Right cardiac atrium (tissue), 5 donors: ENCODE results near the gene WBP2. TPM values are rescaled to one million over a fixed set of nuclear protein-coding genes. Genes with fewer than 3 reads are reported as not detected.

ENCODE experiments used
- ATAC-seq, 2 donors: fragments of 200-7000 bp; cut with Tn5 transposase; one replicate each; pipeline versions ENCODE4 v1.8.0 to v1.9.1; 2020; ENCODE audit warnings: moderate library complexity in 2 of 2, mild to moderate bottlenecking in 1 of 2
- DNase-seq, 3 donors: peaks; one replicate each; pipeline ENCODE4 v3.0.0-alpha.2; 2020
- H3K27ac ChIP-seq: one replicate; pipeline ENCODE4 v1.5.1; 2013; ENCODE audit warnings: mild to moderate bottlenecking, low read length, control low read depth, moderate library complexity
- H3K27me3 ChIP-seq: one replicate; pipeline ENCODE4 v1.6.1; 2013; ENCODE audit not compliant: control insufficient read depth, insufficient read depth
- H3K4me1 ChIP-seq: one replicate; pipeline ENCODE4 v1.6.1; 2013; ENCODE audit warnings: low read length; ENCODE audit not compliant: control insufficient read depth, insufficient read depth
- H3K4me3 ChIP-seq: one replicate; pipeline ENCODE4 v1.5.1; 2013; ENCODE audit warnings: low read length, control low read depth
- H3K9me3 ChIP-seq: one replicate; pipeline ENCODE4 v1.6.1; 2013; ENCODE audit warnings: low read length; ENCODE audit not compliant: control insufficient read depth
- WGBS: extraction: QIAGEN DNeasy Blood & Tissue Kit; methylation state at CpG from one replicate; pipeline ENCODE4 v1.1.7; 2013; 5-methylcytosine and 5-hydroxymethylcytosine counted together
- intact Hi-C, 4 donors: fragments of 100-400 bp; cut with DNase I; formaldehyde crosslinking; loops; one replicate each; pipeline versions ENCODE4 v1.11.0 to v1.14.0; 2022 to 2023
- polyA plus RNA-seq: library from polyadenylated mRNA; stranded (reverse); fragments of 200-250 nt; gene quantifications from one replicate; pipeline ENCODE4 v1.2.3, GENCODE V29; 2013
- total RNA-seq, 4 donors: library from RNA; stranded (reverse); fragmentation: NEBNext Ultra II Directional; extraction: Animal tissue kit (Norgen Biotek cat#: 25700); gene quantifications; one replicate each; pipeline ENCODE4 v1.2.1, GENCODE V29; 2021
- donor health status: healthy with polysubstance abuse.
- donor health status: DM: no; HTN: yes; CAD: no.
- donor health status: DM: no; HTN: no; CAD: no.
- donor health status: DM: no; HTN: yes; CAD: no; lungs with severe emphysema.
- donor health status: DM: yes; HTN: yes; CAD: no.

The WBP2 gene
- total and polyA plus RNA-seq, 5 donors = 109 to 128 (median 117) TPM

GRCh38 chr17:75809631-75810111, 45.5 kb downstream of the WBP2 start:
- intact Hi-C loops = no loop called here
- ATAC-seq (peak in 1 of 2 donors; percentile 12), DNase-seq (peak in 2 of 3 donors; percentile 57 to 69)
- Histone ChIP-seq H3K4me3 (no peak overlapping the region), H3K4me1 (peaks cover 12% of the 10 kb centered on the region), H3K27ac (peak overlapping the region; percentile 87), H3K27me3 (no peaks in the 10 kb centered on the region), H3K9me3 (no peaks in the 10 kb centered on the region)
- 83% methylated on average over 24 of the region's 24 CpGs for WGBS

- Histone ChIP-seq H3K4me3 (no peak overlapping the region), H3K4me1 (peaks cover 12% of the 10 kb centered on the region), H3K9me3 (no peaks in the 10 kb centered on the region), H3K27me3 (no peaks in the 10 kb centered on the region), H3K27ac (peak overlapping the region; percentile 87)
- DNase-seq (peak; percentile 61 to 74 (median 72)), ATAC-seq (peak; percentile 68 to 88)
- intact Hi-C loops = no loop called here
- 46% methylated on average over 18 of the region's 18 CpGs for WGBS
These were observed 46.1 kb downstream of the WBP2 start for GRCh38 chr17:75808905-75809621.

GRCh38 chr17:75808549-75808904, 46.6 kb downstream of the WBP2 start:
- intact Hi-C loops = no loop called here
- Histone ChIP-seq H3K4me3 (no peak overlapping the region), H3K9me3 (no peaks in the 10 kb centered on the region), H3K27ac (peak overlapping the region; percentile 65), H3K4me1 (peaks cover 12% of the 10 kb centered on the region), H3K27me3 (no peaks in the 10 kb centered on the region)
- 33% methylated on average over 4 of the region's 4 CpGs for WGBS
- ATAC-seq (peak; percentile 15 to 18), DNase-seq (peak in 1 of 3 donors; percentile 52)

- peak overlapping the region; percentile 39 for H3K27ac ChIP-seq
- H3K4me1 ChIP-seq = peaks cover 12% of the 10 kb centered on the region
- ATAC-seq (no peak), DNase-seq (peak in 1 of 3 donors; percentile 59)
- no peaks in the 10 kb centered on the region for H3K9me3 ChIP-seq
- intact Hi-C loops = no loop called here
- 95% methylated on average over 3 of the region's 3 CpGs for WGBS
- H3K4me3 ChIP-seq = no peak overlapping the region
- no peaks in the 10 kb centered on the region for H3K27me3 ChIP-seq
These were observed 47.3 kb downstream of the WBP2 start for GRCh38 chr17:75807861-75808260.

- Histone ChIP-seq H3K4me1 (peaks cover 12% of the 10 kb centered on the region), H3K27ac (no peak overlapping the region), H3K27me3 (no peaks in the 10 kb centered on the region), H3K9me3 (no peaks in the 10 kb centered on the region), H3K4me3 (no peak overlapping the region)
- WGBS = 81% methylated on average over 4 of the region's 4 CpGs
- DNase-seq (peak in 1 of 3 donors; percentile 61), ATAC-seq (peak; percentile 20 to 36)
- intact Hi-C loops = no loop called here
These were observed 48.2 kb downstream of the WBP2 start for GRCh38 chr17:75806822-75807500.

GRCh38 chr17:75803883-75804282, 51.3 kb downstream of the WBP2 start:
- no peaks in the 10 kb centered on the region for H3K9me3 ChIP-seq
- DNase-seq = no peak
- H3K4me1 ChIP-seq = peaks cover 3% of the 10 kb centered on the region
- H3K4me3 ChIP-seq = no peak overlapping the region
- no peaks in the 10 kb centered on the region for H3K27me3 ChIP-seq
- intact Hi-C loops = no loop called here
- no peak overlapping the region for H3K27ac ChIP-seq
- no peak for ATAC-seq
- 87% methylated on average over 1 of the region's 1 CpG for WGBS

GRCh38 chr17:75799402-75799801, 55.7 kb downstream of the WBP2 start:
- H3K4me3 ChIP-seq = no peak overlapping the region
- DNase-seq = no peak
- H3K4me1 ChIP-seq = no peaks in the 10 kb centered on the region
- no peaks in the 10 kb centered on the region for H3K27me3 ChIP-seq
- WGBS = 88% methylated on average over 4 of the region's 4 CpGs
- no peak overlapping the region for H3K27ac ChIP-seq
- intact Hi-C loops = no loop called here
- no peak for ATAC-seq
- H3K9me3 ChIP-seq = no peaks in the 10 kb centered on the region

- Histone ChIP-seq H3K27ac (no peak overlapping the region), H3K9me3 (no peaks in the 10 kb centered on the region), H3K4me3 (no peak overlapping the region), H3K4me1 (no peaks in the 10 kb centered on the region), H3K27me3 (no peaks in the 10 kb centered on the region)
- WGBS = 90% methylated on average over 8 of the region's 8 CpGs
- DNase-seq = no peak
- ATAC-seq = no peak
- intact Hi-C loops = no loop called here
These were observed 59.1 kb downstream of the WBP2 start for GRCh38 chr17:75795820-75796607.

Other genes with a start within 250 kb of the WBP2 start
- gene SMIM5, start 221.9 kb downstream of the WBP2 start, total RNA-seq = 10 to 100 TPM in 2 of 4 donors, 1 to 10 TPM in 2; 6.9 to 12.2 (median 9.6) TPM
- gene SMIM5, start 221.9 kb downstream of the WBP2 start, polyA plus RNA-seq = 13.5 TPM
- 10 to 100 TPM in 3 of 4 donors, 1 to 10 TPM in 1; 7.9 to 19.9 (median 14.8) TPM for gene RECQL5, start 188.2 kb downstream of the WBP2 start, total RNA-seq
- 13.5 TPM for gene RECQL5, start 188.2 kb downstream of the WBP2 start, polyA plus RNA-seq
- gene SAP30BP, start 188.0 kb downstream of the WBP2 start, total RNA-seq = 10 to 100 TPM; 51.0 to 66.5 (median 56.3) TPM
- 58.5 TPM for gene SAP30BP, start 188.0 kb downstream of the WBP2 start, polyA plus RNA-seq
- 10 to 100 TPM; 19.9 to 29.7 (median 23.6) TPM for gene ITGB4, start 133.9 kb downstream of the WBP2 start, total RNA-seq
- gene ITGB4, start 133.9 kb downstream of the WBP2 start, polyA plus RNA-seq = 12.7 TPM
- gene GALK1, start 90.1 kb downstream of the WBP2 start, total RNA-seq = 10 to 100 TPM; 15.9 to 19.5 (median 17.3) TPM
- 22.6 TPM for gene GALK1, start 90.1 kb downstream of the WBP2 start, polyA plus RNA-seq
- gene UNK, start 70.5 kb downstream of the WBP2 start, total RNA-seq = 10 to 100 TPM; 18.2 to 22.5 (median 19.9) TPM
- 20.8 TPM for gene UNK, start 70.5 kb downstream of the WBP2 start, polyA plus RNA-seq
- 10 to 100 TPM; 12.6 to 30.4 (median 27.4) TPM for gene UNC13D, start 10.9 kb downstream of the WBP2 start, total RNA-seq
- gene UNC13D, start 10.9 kb downstream of the WBP2 start, polyA plus RNA-seq = 18.8 TPM
- gene TRIM47, start 23.2 kb upstream of the WBP2 start, total RNA-seq = 10 to 100 TPM; 24.1 to 25.9 (median 25.3) TPM
- 19.2 TPM for gene TRIM47, start 23.2 kb upstream of the WBP2 start, polyA plus RNA-seq
- 10 to 100 TPM in 1 of 4 donors, 1 to 10 TPM in 3; 5.7 to 10.7 (median 7.7) TPM for gene TRIM65, start 41.6 kb upstream of the WBP2 start, total RNA-seq
- gene TRIM65, start 41.6 kb upstream of the WBP2 start, polyA plus RNA-seq = 7.9 TPM
- gene MRPL38, start 49.5 kb upstream of the WBP2 start, total RNA-seq = 10 to 100 TPM; 64.1 to 94.2 (median 83.8) TPM
- gene MRPL38, start 49.5 kb upstream of the WBP2 start, polyA plus RNA-seq = 57.9 TPM
- 1 to 10 TPM; 4.8 to 5.5 (median 5.1) TPM for gene FBF1, start 85.7 kb upstream of the WBP2 start, total RNA-seq
- gene FBF1, start 85.7 kb upstream of the WBP2 start, polyA plus RNA-seq = 5.0 TPM
- 10 to 100 TPM; 56.9 to 67.5 (median 62.3) TPM for gene ACOX1, start 123.8 kb upstream of the WBP2 start, total RNA-seq
- 18.7 TPM for gene ACOX1, start 123.8 kb upstream of the WBP2 start, polyA plus RNA-seq
- gene TEN1, start 123.9 kb upstream of the WBP2 start, total RNA-seq = 10 to 100 TPM in 2 of 4 donors, 1 to 10 TPM in 2; 8.5 to 12.1 (median 9.9) TPM
- 22.5 TPM for gene TEN1, start 123.9 kb upstream of the WBP2 start, polyA plus RNA-seq
- gene CDK3, start 145.5 kb upstream of the WBP2 start, total RNA-seq = 1 to 10 TPM; 2.4 to 2.6 (median 2.5) TPM
- 2.9 TPM for gene CDK3, start 145.5 kb upstream of the WBP2 start, polyA plus RNA-seq
- under 1 TPM in 3 of 4 donors, not detected in 1; 0.06 to 0.09 (median 0.09) TPM for gene EVPL, start 172.0 kb upstream of the WBP2 start, total RNA-seq
- 0.02 TPM for gene EVPL, start 172.0 kb upstream of the WBP2 start, polyA plus RNA-seq
- gene SRP68, start 217.2 kb upstream of the WBP2 start, total RNA-seq = 10 to 100 TPM; 59.9 to 63.5 (median 61.5) TPM
- 34.6 TPM for gene SRP68, start 217.2 kb upstream of the WBP2 start, polyA plus RNA-seq
- gene GALR2, start 219.4 kb upstream of the WBP2 start, total RNA-seq = not detected
- gene GALR2, start 219.4 kb upstream of the WBP2 start, polyA plus RNA-seq = not detected
- not detected for gene ZACN, start 223.8 kb upstream of the WBP2 start, total RNA-seq
- gene ZACN, start 223.8 kb upstream of the WBP2 start, polyA plus RNA-seq = 1.5 TPM
- gene EXOC7, start 248.5 kb upstream of the WBP2 start, total RNA-seq = 10 to 100 TPM; 74.5 to 93.5 (median 84.8) TPM
- 40.4 TPM for gene EXOC7, start 248.5 kb upstream of the WBP2 start, polyA plus RNA-seq